ENCODE measurements around the gene DNAH14. TPM values are rescaled to one million over a fixed set of nuclear protein-coding genes. Genes with fewer than 3 reads are reported as not detected.
A peak's percentile ranks its signal among the peaks of the same experiment; 100 is the strongest.
"Not testable (repeated sequence)": the region's sequence is repeated elsewhere in the genome, so short reads cannot be mapped to it uniquely, and the experiment has no call there.

Gene DNAH14
- total RNA-seq, 4 donors from 2014 or later = 0.15 to 0.55 TPM; not detected in 2

DNA sequence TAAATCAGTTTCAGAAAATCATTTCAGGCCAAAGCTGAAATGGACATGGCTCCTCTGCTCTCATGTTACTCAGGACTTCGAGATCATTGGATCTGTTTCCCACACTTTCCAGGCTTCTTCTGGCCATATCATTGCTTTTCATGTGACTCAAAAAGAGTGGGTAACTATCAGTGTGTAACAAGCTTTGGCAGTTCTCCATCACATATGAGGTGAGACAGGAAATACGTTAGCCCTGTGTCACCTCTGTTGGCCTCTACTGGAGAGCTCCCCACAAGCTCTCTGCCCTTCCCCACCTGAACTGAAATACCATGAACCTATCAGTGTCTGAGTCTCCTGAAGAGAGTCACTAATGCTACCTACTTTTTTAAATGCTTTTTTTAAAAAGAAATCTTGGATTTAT is 370.1 kb downstream of the DNAH14 start:
- no peak for DNase-seq
- H3K4me1 ChIP-seq = no peaks in the 10 kb centered on the region
- H3K4me3 ChIP-seq = no peak overlapping the region
- no peak for ATAC-seq
- no peak overlapping the region for H3K27ac ChIP-seq
- intact Hi-C loops (cut with DNase I; ENCODE audit: low total_unique reads) (no loop called here), in situ Hi-C loops (cut with MboI; ENCODE audit: low sequenced_read_pairs in 4 of 4) (no loop called here)
- no peaks in the 10 kb centered on the region for H3K36me3 ChIP-seq
- H3K27me3 ChIP-seq = no peaks in the 10 kb centered on the region
- no peak for TF ChIP-seq POLR2A (IDR thresholded peaks at IDR 0.05)
- TF ChIP-seq, protein P1, sequence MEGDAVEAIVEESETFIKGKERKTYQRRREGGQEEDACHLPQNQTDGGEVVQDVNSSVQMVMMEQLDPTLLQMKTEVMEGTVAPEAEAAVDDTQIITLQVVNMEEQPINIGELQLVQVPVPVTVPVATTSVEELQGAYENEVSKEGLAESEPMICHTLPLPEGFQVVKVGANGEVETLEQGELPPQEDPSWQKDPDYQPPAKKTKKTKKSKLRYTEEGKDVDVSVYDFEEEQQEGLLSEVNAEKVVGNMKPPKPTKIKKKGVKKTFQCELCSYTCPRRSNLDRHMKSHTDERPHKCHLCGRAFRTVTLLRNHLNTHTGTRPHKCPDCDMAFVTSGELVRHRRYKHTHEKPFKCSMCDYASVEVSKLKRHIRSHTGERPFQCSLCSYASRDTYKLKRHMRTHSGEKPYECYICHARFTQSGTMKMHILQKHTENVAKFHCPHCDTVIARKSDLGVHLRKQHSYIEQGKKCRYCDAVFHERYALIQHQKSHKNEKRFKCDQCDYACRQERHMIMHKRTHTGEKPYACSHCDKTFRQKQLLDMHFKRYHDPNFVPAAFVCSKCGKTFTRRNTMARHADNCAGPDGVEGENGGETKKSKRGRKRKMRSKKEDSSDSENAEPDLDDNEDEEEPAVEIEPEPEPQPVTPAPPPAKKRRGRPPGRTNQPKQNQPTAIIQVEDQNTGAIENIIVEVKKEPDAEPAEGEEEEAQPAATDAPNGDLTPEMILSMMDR (IDR thresholded peaks at IDR 0.05 in 4 of 5, conservative IDR thresholded peaks at IDR 0.05 in 1 of 5) = no peak
- H3K9me3 ChIP-seq = no peaks in the 10 kb centered on the region

DNA sequence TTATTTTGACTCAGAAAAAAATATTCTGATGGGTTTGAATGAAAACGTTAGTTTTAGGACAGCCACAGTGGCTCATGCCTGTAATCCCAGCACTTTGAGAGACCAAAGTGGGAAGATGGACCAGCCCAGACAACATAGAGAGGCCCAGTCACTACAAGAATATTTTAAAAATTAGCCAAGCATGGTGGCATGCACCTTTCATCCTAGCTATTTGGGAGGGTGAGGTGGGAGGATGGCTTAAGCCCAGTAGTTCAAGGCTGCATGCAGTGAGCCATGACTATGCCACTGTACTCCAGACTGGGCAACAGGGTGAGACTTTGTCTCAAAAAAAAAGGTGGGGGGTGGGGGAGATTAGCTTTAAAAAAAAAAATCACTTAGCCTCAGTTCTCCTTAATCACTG is 370.9 kb downstream of the DNAH14 start:
- in situ Hi-C loops (cut with MboI; ENCODE audit: low sequenced_read_pairs in 4 of 4) = no loop called here
- Histone ChIP-seq H3K4me1 (no peaks in the 10 kb centered on the region), H3K27ac (no peak overlapping the region), H3K4me3 (no peak overlapping the region), H3K27me3 (no peaks in the 10 kb centered on the region), H3K36me3 (no peaks in the 10 kb centered on the region), H3K9me3 (no peaks in the 10 kb centered on the region)
- intact Hi-C loops (cut with DNase I; ENCODE audit: low total_unique reads) = no loop called here
- TF ChIP-seq POLR2A (IDR thresholded peaks at IDR 0.05) = no peak
- TF ChIP-seq, protein P1 (IDR thresholded peaks at IDR 0.05 in 4 of 5, conservative IDR thresholded peaks at IDR 0.05 in 1 of 5) = no peak
- DNase-seq = no peak
- no peak for ATAC-seq

DNA sequence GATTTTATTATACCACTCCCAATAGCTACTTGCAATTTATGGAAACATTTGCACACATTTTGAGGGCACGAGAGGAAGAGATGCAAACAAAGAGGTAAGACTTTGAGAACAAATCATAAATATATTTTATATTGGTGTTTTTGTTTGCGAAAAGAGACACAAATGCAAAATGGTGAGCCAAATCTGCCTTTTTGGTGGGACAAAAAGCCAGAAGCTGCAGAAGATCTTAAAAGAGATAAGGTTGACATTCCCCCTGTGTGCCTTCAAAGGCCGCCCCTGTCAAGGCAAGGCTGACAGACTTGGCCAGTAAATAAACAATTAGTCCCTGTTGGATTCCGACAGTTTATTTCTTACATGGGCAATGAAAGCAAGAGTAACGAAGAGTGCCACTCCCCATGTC is 375.5 kb downstream of the DNAH14 start:
- no peak for ATAC-seq
- Histone ChIP-seq H3K4me3 (no peak overlapping the region), H3K36me3 (no peaks in the 10 kb centered on the region), H3K4me1 (no peaks in the 10 kb centered on the region), H3K27me3 (no peaks in the 10 kb centered on the region), H3K9me3 (no peaks in the 10 kb centered on the region), H3K27ac (no peak overlapping the region)
- DNase-seq = no peak
- intact Hi-C loops (cut with DNase I; ENCODE audit: low total_unique reads) (no loop called here), in situ Hi-C loops (cut with MboI; ENCODE audit: low sequenced_read_pairs in 4 of 4) (no loop called here)
- TF ChIP-seq, protein P1 (IDR thresholded peaks at IDR 0.05 in 4 of 5, conservative IDR thresholded peaks at IDR 0.05 in 1 of 5) = no peak
- no peak for TF ChIP-seq POLR2A (IDR thresholded peaks at IDR 0.05)

DNA sequence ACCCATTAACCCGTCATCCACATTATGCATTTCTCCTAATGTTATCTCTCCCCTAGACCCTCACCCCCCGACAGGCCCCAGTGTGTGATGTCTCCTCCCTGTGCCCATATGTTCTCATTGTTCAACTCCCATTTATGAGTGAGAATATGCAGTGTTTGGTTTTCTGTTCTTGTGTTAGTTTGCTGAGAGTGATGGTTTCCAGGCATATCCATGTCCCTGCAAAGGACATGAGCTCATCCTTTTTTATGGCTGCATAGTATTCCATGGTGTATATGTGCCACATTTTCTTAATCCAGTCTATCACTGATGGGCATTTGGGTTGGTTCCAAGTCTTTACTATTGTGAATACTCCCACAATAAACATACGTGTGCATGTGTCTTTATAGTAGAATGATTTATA is 381.1 kb downstream of the DNAH14 start:
- H3K36me3 ChIP-seq; H3K4me3 ChIP-seq; H3K27ac ChIP-seq; DNase-seq; ATAC-seq; in situ Hi-C loops (cut with MboI; ENCODE audit: low sequenced_read_pairs in 4 of 4); H3K9me3 ChIP-seq; H3K27me3 ChIP-seq; H3K4me1 ChIP-seq: not testable (repeated sequence)
- intact Hi-C loops (cut with DNase I; ENCODE audit: low total_unique reads) = loop anchor here (10.0 kb wide), 1 partner anchor 664 kb away; no protein-coding TSS in a partner anchor

DNA sequence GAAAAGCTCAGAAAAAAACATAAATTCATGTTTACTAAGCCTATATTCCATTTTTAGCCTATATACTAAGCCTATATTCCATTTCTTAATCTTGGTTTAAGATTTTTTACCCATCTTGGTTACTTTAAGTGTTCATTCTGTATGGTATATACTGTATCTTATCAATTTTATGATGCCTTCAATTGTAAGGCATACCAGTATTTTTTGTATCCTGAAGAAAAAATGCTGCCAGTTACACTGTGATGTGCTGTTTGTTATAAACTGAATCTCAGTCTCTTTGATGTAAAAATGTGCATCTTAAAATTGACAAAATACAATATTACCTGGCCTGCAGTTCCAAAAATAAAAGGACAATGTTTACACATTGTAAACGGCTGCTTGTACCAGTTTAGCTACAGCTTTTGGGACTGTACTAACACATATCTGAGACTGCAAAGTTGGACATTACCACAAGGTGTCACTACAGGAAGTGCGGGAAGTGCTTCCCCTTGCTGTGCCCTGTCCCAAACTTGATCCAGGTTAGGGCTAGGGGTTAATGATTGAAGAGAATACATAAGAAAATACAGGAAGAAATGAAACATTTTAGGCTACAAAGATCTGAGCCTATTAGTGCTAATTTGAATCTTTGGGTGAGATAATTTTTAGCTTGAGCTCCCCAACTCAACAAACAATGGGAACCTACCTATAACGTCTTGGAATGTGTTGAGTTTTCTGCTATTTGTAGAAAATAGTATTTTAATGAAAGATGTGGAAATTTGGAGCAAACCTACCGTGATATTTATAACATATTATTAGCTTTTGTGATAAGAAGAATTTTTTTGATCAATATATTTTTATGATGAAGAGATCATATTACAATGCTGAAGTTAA is 389.5 kb downstream of the DNAH14 start:
- H3K9me3 ChIP-seq = no peaks in the 10 kb centered on the region
- H3K4me1 ChIP-seq = no peaks in the 10 kb centered on the region
- no peaks in the 10 kb centered on the region for H3K27me3 ChIP-seq
- no peak for TF ChIP-seq POLR2A (IDR thresholded peaks at IDR 0.05)
- TF ChIP-seq, protein P1 (IDR thresholded peaks at IDR 0.05 in 4 of 5, conservative IDR thresholded peaks at IDR 0.05 in 1 of 5) = peak in 3 of 5 experiments; percentile 13 to 65 (median 57)
- H3K36me3 ChIP-seq = no peaks in the 10 kb centered on the region
- no peak overlapping the region for H3K4me3 ChIP-seq
- intact Hi-C loops (cut with DNase I; ENCODE audit: low total_unique reads) (loop anchor here (10.0 kb wide), 1 partner anchor 656 kb away; no protein-coding TSS in a partner anchor), in situ Hi-C loops (cut with MboI; ENCODE audit: low sequenced_read_pairs in 4 of 4) (no loop called here)
- ATAC-seq (peak in 1 of 2 donors; percentile 53), DNase-seq (no peak)
- no peak overlapping the region for H3K27ac ChIP-seq
